Measurements from ENCODE around the gene ABCC6.
"Not testable (repeated sequence)": the region's sequence is repeated elsewhere in the genome, so short reads cannot be mapped to it uniquely, and the experiment has no call there.

The ABCC6 gene

GRCh38 chr16:16222850-16223661 lies at the start of gene ABCC6:
Gene ABCC6, minus strand, starts transcription at chr16:16223494. Its CDS starts 60 bp downstream, at chr16:16223434.
- not testable (repeated sequence) for DNase-seq

GRCh38 chr16:16272573-16273221 lies 49.4 kb upstream of the ABCC6 start:
- DNase-seq = not testable (repeated sequence)

GRCh38 chr16:16271658-16272057 lies 48.4 kb upstream of the ABCC6 start:
- DNase-seq = not testable (repeated sequence)

- not testable (repeated sequence) for DNase-seq
Observed at GRCh38 chr16:16268185-16268808, 45.0 kb upstream of the ABCC6 start.

GRCh38 chr16:16267708-16268107 lies 44.4 kb upstream of the ABCC6 start:
- not testable (repeated sequence) for DNase-seq

GRCh38 chr16:16265044-16265443 lies 41.8 kb upstream of the ABCC6 start:
- not testable (repeated sequence) for DNase-seq

- not testable (repeated sequence) for DNase-seq
Observed at GRCh38 chr16:16263947-16264346, 40.7 kb upstream of the ABCC6 start.

GRCh38 chr16:16262954-16263555 lies 39.8 kb upstream of the ABCC6 start:
- not testable (repeated sequence) for DNase-seq

GRCh38 chr16:16259971-16260370 lies 36.7 kb upstream of the ABCC6 start:
- DNase-seq = not testable (repeated sequence)

- DNase-seq = not testable (repeated sequence)
Observed at GRCh38 chr16:16258822-16259221, 35.5 kb upstream of the ABCC6 start.

GRCh38 chr16:16257301-16257923 lies 34.1 kb upstream of the ABCC6 start:
- DNase-seq = not testable (repeated sequence)

GRCh38 chr16:16252377-16252776 lies 29.1 kb upstream of the ABCC6 start:
- DNase-seq = not testable (repeated sequence)

GRCh38 chr16:16249621-16250330 lies 26.5 kb upstream of the ABCC6 start:
- DNase-seq = not testable (repeated sequence)

GRCh38 chr16:16247439-16247838 lies 24.1 kb upstream of the ABCC6 start:
- not testable (repeated sequence) for DNase-seq

- DNase-seq = not testable (repeated sequence)
Observed at GRCh38 chr16:16246578-16247262, 23.4 kb upstream of the ABCC6 start.

- not testable (repeated sequence) for DNase-seq
Observed at GRCh38 chr16:16243886-16244285, 20.6 kb upstream of the ABCC6 start.

- not testable (repeated sequence) for DNase-seq
Observed at GRCh38 chr16:16240667-16241066, 17.4 kb upstream of the ABCC6 start.

- not testable (repeated sequence) for DNase-seq
Observed at GRCh38 chr16:16237738-16238137, 14.4 kb upstream of the ABCC6 start.

- not testable (repeated sequence) for DNase-seq
Observed at GRCh38 chr16:16237071-16237470, 13.8 kb upstream of the ABCC6 start.

- not testable (repeated sequence) for DNase-seq
Observed at GRCh38 chr16:16232692-16233061, 9.4 kb upstream of the ABCC6 start.

- not testable (repeated sequence) for DNase-seq
Observed at GRCh38 chr16:16223662-16224241, 458 bp upstream of the ABCC6 start.

Measured in activated naive CD4-positive, alpha-beta T cell (primary cell).